ENCODE data around the gene HOXB8. TPM values are rescaled to one million over a fixed set of nuclear protein-coding genes. Genes with fewer than 3 reads are reported as not detected.

The HOXB8 gene
- total RNA-seq, 4 donors from 2014 or later: 0.27 to 3.9 TPM; not detected in 2

DNA sequence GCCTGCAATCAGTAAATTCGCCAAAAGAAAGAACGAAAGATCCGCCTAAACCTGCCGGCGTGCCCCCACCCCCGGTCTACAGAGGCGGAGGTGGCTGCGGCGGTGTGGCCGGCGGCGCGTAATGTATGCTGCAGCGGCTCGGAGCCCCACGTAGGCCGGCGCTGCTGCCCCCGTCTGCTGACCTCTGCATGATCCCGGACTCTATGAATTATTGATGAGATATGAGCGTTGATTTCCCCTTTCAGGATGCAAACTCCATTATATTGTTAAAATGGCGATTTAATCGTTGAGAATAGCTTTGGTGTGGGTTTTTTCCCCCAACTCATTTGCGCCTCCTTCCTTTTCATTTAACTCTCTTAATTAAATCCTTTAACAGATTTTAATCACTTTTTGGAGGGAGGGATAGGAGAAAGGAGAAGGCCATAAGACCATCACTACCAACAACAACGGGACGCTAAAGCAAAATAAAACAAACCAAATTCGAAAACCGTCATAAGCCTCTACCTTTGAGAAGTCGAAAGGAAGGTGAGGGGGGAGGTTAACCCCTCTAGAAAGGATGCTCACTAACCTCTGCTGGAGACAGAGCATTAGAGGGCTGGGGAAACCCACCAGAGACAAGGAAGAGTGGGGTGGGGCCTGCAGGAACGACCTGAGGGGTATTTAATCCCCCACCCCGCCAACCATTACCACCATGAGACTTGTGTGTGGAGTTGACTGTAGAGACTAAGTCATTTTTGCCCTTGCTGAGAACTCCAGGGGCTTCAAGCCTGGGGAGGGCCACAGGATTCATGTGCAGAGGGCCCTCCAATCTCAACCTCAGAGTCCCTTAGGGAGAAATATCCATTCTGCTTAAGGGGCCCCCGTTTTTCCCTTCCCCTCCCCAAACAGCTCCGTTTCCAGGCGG is 28.5 kb downstream of the HOXB8 start:
- WGBS, 2 donors (ENCODE audit: low coverage in 1 of 2): 73% methylated on average over 19 to 30 of the region's 34 CpGs
- Histone ChIP-seq H3K36me3 (no peaks in the 10 kb centered on the region), H3K4me3 (peak overlapping the region; percentile 50 to 73), H3K4me1 (peaks cover 3 to 56% (median 5%) of the 10 kb centered on the region in 3 donors), H3K27me3 (peaks cover 13% of the 10 kb centered on the region), H3K9me3 (no peaks in the 10 kb centered on the region), H3K27ac (peak overlapping the region; percentile 41 to 98 (median 94))
- no peak for ATAC-seq
- no peak for TF ChIP-seq EP300 (IDR thresholded peaks at IDR 0.05)
- TF ChIP-seq, protein P1, sequence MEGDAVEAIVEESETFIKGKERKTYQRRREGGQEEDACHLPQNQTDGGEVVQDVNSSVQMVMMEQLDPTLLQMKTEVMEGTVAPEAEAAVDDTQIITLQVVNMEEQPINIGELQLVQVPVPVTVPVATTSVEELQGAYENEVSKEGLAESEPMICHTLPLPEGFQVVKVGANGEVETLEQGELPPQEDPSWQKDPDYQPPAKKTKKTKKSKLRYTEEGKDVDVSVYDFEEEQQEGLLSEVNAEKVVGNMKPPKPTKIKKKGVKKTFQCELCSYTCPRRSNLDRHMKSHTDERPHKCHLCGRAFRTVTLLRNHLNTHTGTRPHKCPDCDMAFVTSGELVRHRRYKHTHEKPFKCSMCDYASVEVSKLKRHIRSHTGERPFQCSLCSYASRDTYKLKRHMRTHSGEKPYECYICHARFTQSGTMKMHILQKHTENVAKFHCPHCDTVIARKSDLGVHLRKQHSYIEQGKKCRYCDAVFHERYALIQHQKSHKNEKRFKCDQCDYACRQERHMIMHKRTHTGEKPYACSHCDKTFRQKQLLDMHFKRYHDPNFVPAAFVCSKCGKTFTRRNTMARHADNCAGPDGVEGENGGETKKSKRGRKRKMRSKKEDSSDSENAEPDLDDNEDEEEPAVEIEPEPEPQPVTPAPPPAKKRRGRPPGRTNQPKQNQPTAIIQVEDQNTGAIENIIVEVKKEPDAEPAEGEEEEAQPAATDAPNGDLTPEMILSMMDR (IDR thresholded peaks at IDR 0.05): no peak
- TF ChIP-seq POLR2AphosphoS5 (IDR thresholded peaks at IDR 0.05): no peak
- no peak for TF ChIP-seq POLR2A (IDR thresholded peaks at IDR 0.05)

DNA sequence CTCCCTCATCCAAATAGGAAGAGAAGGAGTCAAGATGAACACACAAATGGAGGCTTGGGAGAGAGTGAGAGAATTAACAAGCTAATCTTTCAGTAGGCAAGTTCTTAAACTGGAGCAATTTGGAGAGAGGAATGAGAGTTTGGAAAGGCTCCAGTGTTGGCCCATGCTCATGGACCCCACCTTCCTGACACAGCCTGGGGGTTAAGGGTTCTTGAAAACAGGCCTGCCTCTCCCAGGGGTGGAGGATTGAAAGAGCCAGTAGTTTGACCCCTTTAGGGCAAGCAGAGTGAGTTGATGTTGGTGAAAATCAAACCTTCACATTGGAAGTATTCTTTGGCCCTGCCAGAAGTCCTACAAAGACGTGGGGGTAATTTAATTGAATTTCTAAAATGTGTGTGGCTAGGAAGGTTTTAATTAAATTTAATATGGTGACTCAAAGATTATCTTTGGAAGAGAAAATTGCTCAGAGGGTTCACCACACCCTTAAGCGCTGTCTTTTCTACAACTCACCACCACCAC is 30.8 kb downstream of the HOXB8 start:
- Histone ChIP-seq H3K4me3 (peak overlapping the region in 1 of 2 donors; percentile 73), H3K9me3 (no peaks in the 10 kb centered on the region), H3K27ac (peak overlapping the region in 3 of 4 donors; percentile 91 to 98 (median 97)), H3K4me1 (peaks cover 3 to 73% (median 5%) of the 10 kb centered on the region in 3 donors), H3K27me3 (no peaks in the 10 kb centered on the region), H3K36me3 (no peaks in the 10 kb centered on the region)
- 64 to 71% methylated on average over 2 of the region's 2 CpGs for WGBS, 2 donors (ENCODE audit: low coverage in 1 of 2)
- ATAC-seq: no peak
- TF ChIP-seq POLR2A (IDR thresholded peaks at IDR 0.05) (no peak), EP300 (IDR thresholded peaks at IDR 0.05) (no peak), POLR2AphosphoS5 (IDR thresholded peaks at IDR 0.05) (no peak)
- TF ChIP-seq, protein P1 (IDR thresholded peaks at IDR 0.05): no peak

DNA sequence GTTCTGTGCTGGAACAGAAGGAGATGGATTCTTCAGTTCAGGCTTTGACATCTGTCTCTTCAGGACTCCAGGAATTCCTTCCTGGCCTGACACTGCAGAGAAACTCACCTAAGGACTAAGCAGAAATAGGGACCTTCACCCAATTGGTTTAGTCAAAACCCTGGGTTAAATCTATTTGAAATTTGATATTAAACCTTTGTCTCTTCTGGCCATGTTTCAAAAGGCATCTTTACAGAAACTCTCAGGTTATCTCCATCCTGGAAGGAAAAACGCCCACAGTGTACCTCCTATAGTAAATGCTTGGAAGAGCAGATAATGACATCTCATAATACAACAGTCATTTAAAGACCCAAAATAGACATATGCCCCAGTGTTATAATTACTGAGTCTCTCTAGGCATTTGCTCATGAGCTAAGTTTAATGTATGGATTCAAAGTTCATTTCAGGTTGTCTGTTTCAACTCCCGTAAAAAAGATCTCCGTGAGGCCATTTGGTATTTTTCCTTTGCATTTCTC is 31.3 kb downstream of the HOXB8 start:
- Histone ChIP-seq H3K36me3 (no peaks in the 10 kb centered on the region), H3K9me3 (no peaks in the 10 kb centered on the region), H3K4me3 (no peak overlapping the region), H3K27ac (peak overlapping the region; percentile 6 to 98 (median 94)), H3K27me3 (no peaks in the 10 kb centered on the region), H3K4me1 (peaks cover 3 to 78% (median 5%) of the 10 kb centered on the region in 3 donors)
- 70 to 80% methylated on average over 1 to 3 of the region's 3 CpGs for whole genome bisulfite sequencing, 2 donors (ENCODE audit: low coverage in 1 of 2)
- no peak for TF ChIP-seq POLR2AphosphoS5 (IDR thresholded peaks at IDR 0.05)
- no peak for TF ChIP-seq POLR2A (IDR thresholded peaks at IDR 0.05)
- TF ChIP-seq, protein P1 (IDR thresholded peaks at IDR 0.05): no peak
- TF ChIP-seq EP300 (IDR thresholded peaks at IDR 0.05): no peak
- no peak for ATAC-seq

DNA sequence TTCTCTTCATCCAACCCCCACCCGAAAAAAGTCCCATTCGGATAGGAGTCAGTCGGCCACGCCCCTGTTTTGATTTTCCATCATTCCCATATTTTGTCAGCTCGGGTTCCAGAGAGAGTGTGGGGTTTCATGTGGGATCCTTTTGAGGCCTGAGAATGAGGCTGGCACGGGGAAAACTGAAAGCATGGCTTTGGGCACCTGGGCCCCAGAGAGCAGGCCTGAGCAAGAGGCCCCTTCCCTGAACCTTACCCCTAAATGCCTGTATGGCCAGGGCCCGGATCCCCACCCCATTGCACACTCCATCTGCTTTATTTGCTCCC is 32.4 kb downstream of the HOXB8 start:
- H3K36me3 ChIP-seq: no peaks in the 10 kb centered on the region
- peak overlapping the region; percentile 91 to 98 (median 96) for H3K27ac ChIP-seq
- ATAC-seq: no peak
- WGBS, 2 donors (ENCODE audit: low coverage in 1 of 2): 0 to 25% methylated on average over 2 to 3 of the region's 7 CpGs
- H3K27me3 ChIP-seq: no peaks in the 10 kb centered on the region
- peak overlapping the region; percentile 45 to 81 for H3K4me3 ChIP-seq
- TF ChIP-seq POLR2A (IDR thresholded peaks at IDR 0.05) (no peak), POLR2AphosphoS5 (IDR thresholded peaks at IDR 0.05) (no peak), EP300 (IDR thresholded peaks at IDR 0.05) (no peak)
- TF ChIP-seq, protein P1 (IDR thresholded peaks at IDR 0.05): no peak
- H3K4me1 ChIP-seq: peaks cover 3 to 81% (median 5%) of the 10 kb centered on the region in 3 donors
- no peaks in the 10 kb centered on the region for H3K9me3 ChIP-seq
